LHCN-M2 (cell line): ENCODE measurements around the gene TBC1D1. TPM values are rescaled to one million over a fixed set of nuclear protein-coding genes. Genes with fewer than 3 reads are reported as not detected.
"Not testable (repeated sequence)": the region's sequence is repeated elsewhere in the genome, so short reads cannot be mapped to it uniquely, and the experiment has no call there.

Experiments
- DNase-seq: peaks from one replicate; pipeline ENCODE4 v3.0.0-alpha.2; 2012; ENCODE audit warnings: low read depth
- total RNA-seq: library from RNA; depleted of rRNA; stranded (reverse); fragments of >200 nt; gene quantifications from 2 replicates; pipeline ENCODE4 v1.2.3, GENCODE V29; 2014

TBC1D1 gene
- total RNA-seq, 1 experiment from 2014 or later = 108 TPM

DNA sequence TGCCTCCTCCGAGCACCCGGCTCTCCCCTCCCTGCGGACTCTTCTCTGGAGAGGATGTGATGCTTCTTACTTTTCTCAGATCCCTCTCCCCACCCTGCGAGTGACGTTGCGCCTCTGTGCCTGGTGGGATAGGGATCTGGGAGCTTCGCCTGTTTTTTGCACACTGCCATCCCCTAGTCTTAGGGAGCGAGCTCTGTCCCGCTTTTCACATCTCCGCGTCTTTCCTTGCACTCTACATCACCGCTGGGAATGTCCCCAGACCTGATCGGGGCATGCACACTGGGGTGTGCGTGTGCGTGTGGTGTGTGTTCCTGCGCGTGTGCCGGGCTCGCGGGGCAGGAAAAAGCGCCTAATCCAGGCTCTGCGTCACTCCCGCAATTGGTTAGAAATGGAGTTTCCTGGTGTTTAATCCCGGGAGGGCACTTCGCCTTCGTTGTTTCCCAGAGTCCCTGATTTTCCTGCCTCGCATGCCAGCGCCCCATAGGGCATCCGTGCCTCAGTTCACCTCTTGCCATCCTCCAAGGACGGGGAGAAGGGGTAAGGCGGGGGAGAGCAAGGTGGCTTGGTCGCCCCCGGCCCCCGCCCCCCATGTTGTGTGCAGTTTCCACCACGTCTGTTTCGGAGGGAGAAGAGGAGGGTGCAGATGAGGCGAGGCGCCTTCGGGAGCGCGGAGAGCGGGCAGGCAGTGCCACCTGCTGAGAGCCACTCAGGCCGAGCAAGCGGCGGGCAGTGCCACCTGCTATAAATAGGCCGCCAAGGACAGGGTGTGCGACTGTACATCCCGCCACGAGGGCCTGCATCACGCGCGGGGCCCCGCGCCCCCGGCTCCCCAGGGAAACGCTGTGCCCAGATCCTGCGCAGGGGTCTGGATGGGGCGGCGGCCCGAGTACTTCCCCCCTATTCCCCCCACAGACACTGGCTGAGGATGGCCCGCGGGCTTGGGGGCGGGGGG, 759 bp upstream of the TBC1D1 start:
- peak; percentile 39 for DNase-seq

DNA sequence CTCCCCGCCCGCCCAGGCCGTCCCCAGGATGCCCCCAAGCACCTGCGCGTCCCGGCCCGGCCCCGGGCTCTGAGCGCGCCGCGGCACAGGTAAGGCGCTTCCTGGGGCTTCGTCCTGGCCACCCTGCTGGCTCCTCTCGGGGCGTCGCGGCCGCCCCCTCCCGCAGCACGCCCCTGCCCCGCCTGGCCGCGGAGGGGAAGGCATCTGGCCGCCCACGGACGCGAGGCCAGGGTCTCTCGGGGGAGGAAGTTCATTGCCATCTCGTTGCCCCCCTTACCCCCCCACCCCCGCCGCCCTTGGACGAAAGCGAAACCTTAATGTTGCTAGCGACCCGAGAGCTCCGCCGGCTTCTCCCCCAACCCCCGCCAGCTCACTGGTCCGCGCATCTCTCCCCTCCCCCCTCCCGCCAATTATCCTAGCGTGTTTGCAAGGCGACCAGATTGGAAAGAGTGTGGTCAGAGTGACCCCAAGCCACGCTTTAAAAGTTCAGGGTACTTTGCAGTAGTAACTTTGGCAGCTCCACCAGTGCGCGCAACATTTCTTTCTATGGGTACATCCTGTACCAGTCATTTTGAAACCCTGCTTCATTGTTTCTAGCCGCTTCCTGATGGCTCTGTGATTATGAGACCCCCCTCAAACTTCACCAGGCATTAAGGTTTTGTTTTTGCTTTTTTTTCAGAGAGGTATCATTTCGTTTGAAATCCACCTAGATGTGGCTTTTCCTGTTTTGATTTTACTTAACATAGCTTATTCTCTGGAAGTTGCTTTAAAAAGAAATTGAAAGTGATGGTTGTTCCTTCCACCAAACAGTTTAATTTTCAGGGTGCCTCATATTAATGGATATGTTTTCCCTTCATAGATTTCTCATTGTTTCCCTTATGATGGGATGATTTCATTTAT, 626 bp downstream of the TBC1D1 start:
- peak; percentile 13 for DNase-seq

DNA sequence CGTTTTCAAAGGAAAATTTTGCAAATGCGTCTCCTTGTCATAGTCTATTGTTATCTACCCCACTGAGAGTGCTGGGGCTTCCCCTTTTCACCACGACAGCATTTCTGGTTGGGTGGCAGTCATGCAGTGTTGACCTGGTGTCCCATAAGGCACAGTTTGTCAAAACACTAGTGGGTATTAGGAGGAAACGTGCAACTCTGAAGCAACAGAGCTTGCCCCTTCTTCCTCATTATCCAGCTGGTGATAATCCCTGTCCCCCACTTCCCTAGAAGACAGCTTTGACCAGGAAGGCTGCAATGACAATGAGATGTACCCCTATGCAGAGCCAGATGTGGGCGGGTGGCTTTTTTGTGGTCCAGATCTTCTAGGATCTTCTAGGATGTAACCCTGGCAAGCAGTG, 1.8 kb downstream of the TBC1D1 start:
- DNase-seq = no peak

DNA sequence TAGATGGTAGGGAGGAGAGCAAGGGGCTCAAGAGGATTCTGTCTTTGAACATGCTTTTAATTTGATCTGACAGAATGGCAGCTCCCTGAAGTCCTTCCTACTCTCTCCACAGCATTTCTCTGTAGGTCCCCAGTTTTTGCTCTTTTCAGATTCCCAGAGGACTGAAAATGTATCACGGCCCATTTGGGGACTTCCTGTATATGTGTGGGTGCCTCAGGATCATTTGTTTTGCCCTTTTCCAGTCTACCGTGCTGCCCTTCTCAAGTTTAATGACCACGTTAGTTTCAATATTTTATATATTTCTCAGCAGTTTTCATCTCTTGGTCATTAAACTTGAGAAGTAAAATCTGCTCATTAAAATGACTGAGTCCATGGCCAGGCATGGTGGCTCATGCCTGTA, 2.3 kb downstream of the TBC1D1 start:
- DNase-seq = no peak

DNA sequence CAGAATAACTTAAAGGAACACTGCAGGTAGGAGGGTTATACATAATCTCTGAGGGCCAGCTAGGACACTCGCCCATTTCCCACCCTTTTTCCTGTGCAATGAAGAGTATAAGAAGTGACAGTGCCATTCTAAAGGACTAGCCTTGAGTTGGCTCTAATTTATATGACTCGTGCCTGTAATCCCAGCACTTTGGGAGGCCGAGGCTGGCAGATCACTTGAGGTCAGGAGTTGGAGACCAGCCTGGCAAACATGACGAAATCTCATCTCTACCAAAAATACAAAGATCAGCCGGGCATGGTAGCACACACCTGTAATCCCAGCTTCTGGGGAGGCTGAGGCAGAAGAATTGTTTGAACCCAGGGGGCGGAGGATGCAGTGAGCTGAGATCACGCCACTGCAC, 4.4 kb downstream of the TBC1D1 start:
- no peak for DNase-seq

DNA sequence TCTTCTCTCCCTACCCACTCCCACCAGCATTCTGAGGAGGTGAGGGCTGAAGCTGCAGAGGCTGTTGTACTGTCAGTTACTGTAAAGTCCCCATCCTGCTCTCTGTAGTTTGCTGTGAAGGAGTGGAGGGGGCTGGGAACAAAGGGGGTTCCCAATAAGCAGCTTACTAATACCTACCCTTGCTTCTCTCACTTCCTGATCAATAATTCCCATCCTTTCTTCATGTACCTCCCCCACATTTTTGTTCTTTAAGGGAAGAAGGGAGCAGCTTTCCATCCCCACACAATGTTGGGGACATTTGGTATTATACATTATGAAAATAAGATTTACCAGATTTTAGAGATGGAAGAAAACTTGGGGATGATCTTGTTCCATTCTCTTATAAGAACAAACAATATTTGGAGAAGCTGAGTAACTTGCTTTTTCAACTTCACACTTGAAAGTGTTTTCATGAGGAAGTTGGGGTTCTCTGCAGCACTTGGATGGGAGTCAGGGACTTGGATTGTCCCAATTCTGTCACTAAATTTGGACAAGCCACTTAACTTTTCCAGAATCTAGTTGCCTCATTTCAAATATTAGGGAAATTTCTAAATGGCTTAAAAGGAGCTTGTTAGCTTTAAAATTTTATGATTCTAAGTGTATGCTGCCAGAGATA, 5.4 kb downstream of the TBC1D1 start:
- no peak for DNase-seq

DNA sequence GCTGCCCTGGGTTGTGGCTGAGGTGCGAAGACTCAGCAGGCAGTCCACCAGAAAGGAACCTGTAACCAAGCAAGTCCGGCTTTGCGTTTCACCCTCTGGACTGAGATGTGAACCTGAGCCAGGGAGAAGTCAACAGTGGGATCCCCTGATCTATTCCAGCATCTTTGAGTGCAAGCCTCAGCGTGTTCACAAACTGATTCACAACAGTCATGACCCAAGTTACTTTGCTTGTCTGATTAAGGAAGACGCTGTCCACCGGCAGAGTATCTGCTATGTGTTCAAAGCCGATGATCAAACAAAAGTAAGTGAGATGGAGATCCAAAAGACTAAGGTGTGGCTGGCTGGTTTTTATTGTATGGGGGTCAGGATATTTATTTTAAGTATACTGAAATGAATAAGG, 11.3 kb downstream of the TBC1D1 start:
- no peak for DNase-seq

DNA sequence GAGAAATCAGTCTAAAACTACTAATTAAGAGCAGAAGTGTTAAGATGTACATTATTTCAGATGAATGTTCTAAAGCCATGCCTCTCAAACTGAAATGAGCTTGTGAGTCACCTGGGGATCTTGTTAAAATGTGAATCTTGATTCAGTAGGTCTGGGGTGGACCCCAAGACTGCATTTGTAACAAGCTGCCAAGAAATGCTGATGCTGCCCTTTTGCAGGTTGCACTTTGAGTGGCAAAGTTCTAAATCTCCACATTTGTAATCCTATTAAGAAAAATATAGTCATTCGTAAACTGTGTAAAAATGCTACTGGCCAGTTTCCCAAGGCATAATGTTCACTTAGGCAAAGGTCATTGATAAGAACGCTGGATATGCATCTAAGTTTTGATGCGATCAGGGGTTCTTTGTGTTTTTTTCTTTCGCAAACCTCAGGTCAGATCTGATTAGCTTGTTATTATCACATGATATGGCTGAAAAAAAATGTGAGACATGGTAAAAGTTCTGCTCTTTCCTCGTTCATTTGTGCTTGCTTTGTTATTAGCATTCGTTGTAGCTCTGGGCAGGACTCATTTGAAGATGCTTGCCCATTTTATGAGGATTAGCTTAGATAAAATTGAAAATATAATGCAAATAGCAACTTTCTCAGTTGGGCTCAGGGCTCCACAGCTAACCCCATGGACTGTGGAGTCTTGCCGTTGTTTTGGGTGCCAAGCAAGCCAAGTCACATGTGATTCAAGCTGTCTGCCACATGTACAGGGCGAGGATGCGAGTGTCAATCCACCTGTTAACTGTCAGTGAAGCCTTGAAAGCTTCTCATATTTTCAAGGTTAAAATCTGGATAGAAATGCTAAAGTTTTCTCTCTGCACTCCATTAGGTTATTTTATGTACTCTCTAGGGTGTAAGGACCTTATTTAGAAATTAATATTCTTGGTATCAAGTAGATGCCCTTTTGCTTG, 12.1 kb downstream of the TBC1D1 start:
- no peak for DNase-seq

DNA sequence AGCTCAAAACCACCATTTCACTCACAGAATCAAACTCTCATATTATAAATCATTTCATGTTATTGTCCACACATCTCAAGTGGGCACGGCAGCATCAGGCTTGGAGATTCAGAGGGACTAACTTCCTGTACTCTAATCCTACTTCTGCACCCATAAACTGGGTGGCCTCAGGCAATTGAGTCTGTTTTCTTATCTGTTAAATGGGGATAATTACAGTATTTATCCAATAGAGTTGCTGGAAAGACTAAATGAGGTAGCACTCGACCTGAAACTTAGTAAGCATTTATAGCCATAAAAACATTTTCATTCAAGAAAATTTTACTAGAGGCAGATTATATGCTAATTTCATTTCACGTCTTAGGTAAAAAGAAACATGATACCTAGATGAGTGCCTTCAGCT, 13.0 kb downstream of the TBC1D1 start:
- no peak for DNase-seq

DNA sequence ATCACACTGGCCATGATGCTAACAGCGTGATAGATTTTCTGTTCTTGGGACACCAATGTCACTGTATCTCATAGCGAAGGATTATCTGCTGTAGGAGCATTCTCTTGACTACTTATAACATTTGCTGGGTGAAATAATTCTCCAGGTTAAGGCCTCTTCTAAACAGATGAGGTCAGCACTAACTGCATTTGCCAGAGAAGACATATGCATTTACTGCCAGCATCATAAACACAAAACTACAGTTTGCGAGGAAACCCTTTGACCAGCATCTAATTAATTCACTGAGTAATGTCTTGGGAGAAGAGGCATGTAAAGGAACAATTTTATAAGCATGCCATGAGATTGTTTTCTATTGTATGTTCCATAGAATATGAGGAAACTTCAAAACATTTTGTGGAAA, 13.9 kb downstream of the TBC1D1 start:
- no peak for DNase-seq

DNA sequence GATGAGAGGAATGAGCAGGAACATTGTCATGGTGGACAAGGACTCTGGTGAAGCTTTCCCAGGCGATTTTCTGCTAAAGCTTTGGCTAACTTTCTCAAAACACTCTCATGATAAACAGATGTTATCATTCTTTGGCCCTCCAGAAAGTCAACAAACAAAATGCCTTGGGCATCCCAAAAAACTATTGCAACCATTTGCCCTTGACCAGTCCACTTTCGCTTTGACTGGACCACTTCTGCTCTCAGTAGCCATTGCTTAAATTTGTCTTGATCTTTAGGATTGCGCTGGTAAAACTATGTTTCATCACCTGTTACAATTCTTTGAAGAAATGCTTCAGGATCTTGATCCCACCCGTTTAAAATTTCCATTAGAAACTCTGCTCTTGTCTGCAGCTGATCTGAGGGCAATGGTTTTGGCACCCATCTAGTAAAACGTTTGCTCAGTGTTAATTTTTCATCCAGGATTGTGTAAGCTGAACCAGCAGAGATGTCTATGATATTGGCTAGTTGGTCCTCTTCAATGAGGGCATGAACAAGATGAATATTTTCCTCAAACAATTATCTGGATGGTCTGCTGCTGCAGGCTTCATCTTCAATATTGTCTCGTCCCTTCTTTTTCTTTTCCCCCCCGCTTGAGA, 14.8 kb downstream of the TBC1D1 start:
- DNase-seq = no peak

DNA sequence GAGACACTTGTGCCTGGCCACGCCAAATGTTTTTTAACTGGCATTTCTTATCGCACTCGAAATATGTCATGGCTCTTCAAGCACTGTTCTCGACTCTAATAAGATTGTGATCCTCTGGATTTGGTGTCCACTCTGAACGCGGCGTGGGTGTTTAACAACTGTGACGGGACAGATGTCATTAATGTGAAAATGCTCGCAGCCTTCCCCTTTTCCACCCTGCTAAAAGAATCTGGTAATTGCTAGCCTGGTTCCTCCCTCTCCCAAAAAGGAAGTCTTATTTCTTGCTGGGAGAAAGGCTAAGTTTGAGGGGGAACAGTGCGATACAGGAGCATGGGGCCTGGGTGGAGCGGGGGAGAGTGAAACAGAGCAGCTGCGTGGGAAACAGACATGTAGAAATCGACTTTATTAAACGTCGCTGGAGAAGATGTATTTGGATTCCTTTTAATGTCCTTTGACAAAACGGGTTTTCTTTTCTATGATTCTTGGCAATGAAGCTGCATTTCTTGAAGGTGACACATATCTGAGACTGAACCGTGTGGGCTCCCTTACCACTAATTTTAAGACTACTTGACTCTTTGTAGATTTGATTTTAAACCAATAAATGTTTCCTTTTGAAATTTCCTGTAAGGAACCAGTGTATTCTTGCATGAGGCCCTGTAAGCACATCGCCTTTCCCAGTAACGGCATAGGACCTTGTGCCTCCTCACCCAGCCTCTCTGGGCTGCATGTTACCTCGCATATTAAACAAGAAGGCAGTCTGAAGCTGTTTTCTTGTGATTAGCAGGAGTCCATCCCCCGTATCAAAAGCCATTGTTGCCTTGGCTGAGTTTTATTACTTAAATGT, 17.8 kb downstream of the TBC1D1 start:
- peak; percentile 59 for DNase-seq

DNA sequence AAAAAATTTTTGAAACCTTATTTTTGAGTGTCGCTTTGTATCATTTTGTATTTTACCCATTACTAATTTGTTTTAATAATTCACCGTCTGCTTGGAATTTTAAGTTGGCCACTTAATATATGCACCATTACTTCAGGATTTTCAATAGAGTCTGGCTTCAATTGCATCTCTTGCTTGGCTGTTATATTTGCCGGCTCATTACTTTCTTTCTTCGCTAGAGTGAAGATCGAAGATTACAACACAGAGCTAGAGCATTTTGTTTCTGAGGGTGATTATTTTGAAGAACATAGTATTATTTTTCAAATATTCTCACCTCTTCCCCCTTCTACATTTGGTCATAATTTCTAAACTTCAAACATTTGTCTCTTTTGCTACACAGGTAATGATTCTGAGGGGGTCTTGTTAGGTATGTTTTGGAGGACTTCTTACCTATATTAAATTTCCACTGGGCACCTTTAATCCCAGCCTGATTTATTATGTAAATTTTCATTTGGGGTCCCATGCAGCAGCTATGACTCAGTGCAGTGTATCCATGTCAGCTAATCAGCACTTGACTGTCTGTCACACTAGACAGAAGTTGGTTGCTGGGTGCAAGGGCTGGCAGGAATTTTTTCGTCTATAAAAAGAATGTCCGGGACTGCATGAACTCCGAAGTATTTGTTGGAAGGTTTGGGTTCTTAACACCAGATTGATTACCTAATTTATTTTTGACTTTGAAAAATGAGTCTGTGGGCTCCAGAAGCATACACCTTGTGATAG, 18.6 kb downstream of the TBC1D1 start:
- DNase-seq = no peak

DNA sequence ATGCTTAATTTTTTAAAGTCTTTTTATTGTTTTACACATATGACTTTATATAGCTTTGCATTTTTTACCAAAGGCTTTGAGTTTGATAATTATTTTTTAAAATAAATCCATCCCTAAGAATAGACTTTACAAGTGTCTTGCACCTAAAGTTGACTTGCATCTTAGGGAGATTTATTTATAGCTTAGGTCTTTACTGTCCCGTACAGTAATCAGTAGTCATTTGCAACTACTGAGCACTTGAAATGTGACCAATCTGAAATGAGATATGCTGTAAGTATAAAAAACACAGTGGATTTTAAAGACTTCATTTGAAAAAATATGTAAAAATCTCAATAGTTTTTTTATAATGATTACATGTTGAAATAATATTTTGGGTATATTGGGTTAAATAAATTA, 19.2 kb downstream of the TBC1D1 start:
- DNase-seq = no peak

DNA sequence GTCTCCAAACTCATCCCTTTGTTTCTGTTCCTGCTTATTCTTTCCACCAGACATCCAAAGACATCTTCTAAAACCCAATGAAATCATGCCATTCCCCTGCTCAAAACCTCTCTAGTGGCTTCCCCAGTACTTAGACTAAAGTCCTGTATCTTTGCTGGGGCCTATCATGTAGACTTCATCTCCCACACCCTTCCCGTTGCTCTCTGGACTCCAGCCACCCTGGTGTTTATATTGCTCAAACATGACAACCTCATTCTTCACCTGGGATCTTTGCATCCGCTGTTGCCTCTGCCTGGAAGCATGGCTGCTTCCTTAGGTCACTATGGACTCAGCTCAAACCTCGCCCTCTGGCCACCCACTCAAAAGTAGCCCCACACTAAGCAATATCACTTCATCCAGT, 23.7 kb downstream of the TBC1D1 start:
- no peak for DNase-seq

DNA sequence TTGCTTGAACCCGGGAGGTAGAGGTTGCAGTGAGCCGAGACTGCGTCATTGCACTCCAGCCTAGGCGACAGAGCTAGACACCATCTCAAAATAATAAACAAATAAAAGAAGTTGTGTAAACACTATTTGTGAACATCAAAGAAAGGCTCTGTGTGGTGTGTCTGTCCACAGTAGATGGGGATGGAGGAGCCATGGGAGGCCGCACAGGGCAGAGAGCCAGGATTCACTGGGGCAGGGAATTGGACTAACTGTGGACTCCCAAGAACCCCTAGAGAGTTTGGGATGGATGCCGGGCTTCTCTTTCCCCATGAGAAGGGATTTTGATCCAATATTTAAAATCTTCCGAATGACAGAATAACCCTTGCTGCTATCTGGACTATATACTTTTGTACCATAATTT, 26.5 kb downstream of the TBC1D1 start:
- no peak for DNase-seq

DNA sequence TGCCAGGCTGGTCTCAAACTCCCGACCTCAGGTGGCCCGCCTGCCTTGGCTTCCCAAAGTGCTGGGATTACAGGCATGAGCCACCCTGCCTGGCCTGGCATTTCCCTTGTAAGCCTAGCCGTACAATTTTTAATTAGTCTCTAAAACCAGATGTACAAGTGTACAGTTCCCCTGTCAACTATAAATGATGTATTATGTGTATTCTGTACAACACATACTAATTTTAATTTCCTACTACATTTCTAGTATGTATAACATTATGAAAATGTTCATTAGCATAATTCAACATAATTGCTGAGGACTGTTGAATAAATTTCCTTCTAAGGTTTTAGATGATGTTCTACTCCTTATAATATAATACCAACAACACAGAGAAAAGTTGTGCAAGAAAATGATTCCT, 27.8 kb downstream of the TBC1D1 start:
- no peak for DNase-seq

DNA sequence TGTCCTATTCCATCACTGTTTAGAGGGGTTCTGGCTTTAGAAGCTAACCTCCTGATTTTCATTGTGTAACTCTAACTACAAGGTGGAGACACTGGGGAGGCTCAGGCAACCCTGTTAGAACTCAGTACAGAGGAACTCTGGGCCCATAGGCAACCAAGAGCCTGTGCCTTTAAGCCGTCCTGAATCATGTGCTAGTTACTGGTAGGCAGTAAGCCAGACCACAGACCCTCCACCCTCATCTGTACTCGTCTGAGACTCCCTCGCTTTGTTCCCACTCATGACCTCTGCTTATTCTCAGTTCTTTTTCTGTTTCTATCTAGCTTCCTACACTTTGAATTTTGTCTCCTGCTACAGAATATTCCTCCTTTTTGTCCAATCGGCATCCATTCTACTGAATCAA, 31.4 kb downstream of the TBC1D1 start:
- peak; percentile 51 for DNase-seq

DNA sequence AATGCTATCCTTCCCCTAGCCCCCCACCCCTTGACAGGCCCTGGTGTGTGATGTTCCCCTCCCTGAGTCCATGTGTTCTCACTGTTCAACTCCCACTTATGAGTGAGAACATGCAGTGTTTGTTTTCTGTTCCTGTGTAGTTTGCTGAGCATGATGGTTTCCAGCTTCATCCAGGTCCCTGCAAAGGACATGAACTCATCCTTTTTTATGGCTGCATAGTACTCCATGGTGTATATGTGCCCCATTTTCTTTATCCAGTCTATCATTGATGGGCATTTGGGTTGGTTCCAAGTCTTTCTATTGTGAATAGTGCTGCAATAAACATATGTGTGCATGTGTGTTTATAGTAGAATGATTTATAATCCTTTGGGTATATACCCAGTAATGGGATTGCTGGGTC, 32.2 kb downstream of the TBC1D1 start:
- not testable (repeated sequence) for DNase-seq
